GM12891 (cell line): ENCODE data around the gene MS4A4A.
"Not testable (repeated sequence)": the region's sequence is repeated elsewhere in the genome, so short reads cannot be mapped to it uniquely, and the experiment has no call there.

Source experiments
- DNase-seq: peaks from one replicate; pipeline ENCODE4 v3.0.0; 2011; ENCODE audit warnings: low spot score; ENCODE audit not compliant: insufficient read length
- FAIRE-seq: peaks from 2 replicates; lab custom pipeline; 2011; peaks lifted over from hg19 to GRCh38; lab: Jason Lieb, UNC
- PAX5 ChIP-seq: IDR thresholded peaks from 2 replicates; pipeline ENCODE4 v1.6.1; 2011; ENCODE audit warnings: low read length, moderate library complexity, mild to moderate bottlenecking; ENCODE audit not compliant: insufficient read depth, severe bottlenecking
- POLR2A ChIP-seq: IDR thresholded peaks from 2 replicates; pipeline ENCODE4 v1.6.1; 2011; ENCODE audit warnings: low read depth, low read length, control low read depth
- POLR2AphosphoS5 ChIP-seq: IDR thresholded peaks from 2 replicates; pipeline ENCODE4 v1.6.1; 2011; ENCODE audit warnings: low read depth, low read length, control low read depth
- POU2F2 ChIP-seq: IDR thresholded peaks from 2 replicates; pipeline ENCODE4 v1.6.1; 2011; ENCODE audit warnings: low read depth, mild to moderate bottlenecking, control low read depth, low read length, moderate library complexity
- SPI1 ChIP-seq: IDR thresholded peaks from 2 replicates; pipeline ENCODE4 v1.6.1; 2011; ENCODE audit warnings: low read depth, low read length, control low read depth
- TAF1 ChIP-seq: IDR thresholded peaks from 2 replicates; pipeline ENCODE4 v1.6.1; 2011; ENCODE audit warnings: low read depth, low read length, control low read depth

MS4A4A gene

DNA sequence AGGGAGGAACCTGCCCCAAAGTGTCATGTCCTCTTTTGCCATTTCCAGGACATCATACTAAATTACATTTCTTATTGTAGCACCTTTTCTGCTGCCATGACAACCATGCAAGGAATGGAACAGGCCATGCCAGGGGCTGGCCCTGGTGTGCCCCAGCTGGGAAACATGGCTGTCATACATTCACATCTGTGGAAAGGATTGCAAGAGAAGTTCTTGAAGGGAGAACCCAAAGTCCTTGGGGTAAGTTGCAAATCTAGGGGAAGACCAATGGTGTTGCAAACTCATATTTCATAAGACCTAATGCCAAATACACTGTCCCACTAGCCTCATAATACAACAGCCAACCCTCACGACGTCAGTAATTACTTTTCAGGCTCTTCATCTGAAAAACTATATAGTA lies 11.7 kb downstream of the MS4A4A start:
- no peak for FAIRE-seq
- no peak for TF ChIP-seq POLR2A
- no peak for TF ChIP-seq TAF1
- no peak for TF ChIP-seq POU2F2
- TF ChIP-seq PAX5, result no peak
- no peak for TF ChIP-seq SPI1
- TF ChIP-seq POLR2AphosphoS5, result no peak

DNA sequence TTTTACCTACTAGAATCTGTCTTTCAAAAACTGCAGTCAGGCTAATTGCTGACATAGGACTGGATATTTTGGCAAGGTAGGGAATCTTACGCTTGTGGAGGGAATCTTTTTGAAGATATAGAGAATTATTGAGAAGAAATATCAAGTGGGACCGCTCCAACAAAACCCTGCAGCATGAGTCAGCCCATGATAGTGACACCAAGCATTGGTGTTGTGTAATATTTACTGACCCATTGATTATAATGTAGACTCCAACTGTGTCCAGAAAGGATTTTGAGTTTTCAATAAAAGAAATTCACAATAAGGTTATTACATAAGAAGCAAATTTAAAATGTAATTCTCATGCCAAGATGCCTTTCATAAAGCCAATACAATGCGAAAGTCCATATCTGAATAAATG lies 20.7 kb downstream of the MS4A4A start:
- DNase-seq (no peak), FAIRE-seq (no peak)
- no peak for TF ChIP-seq PAX5
- no peak for TF ChIP-seq TAF1
- no peak for TF ChIP-seq POU2F2
- no peak for TF ChIP-seq POLR2AphosphoS5
- no peak for TF ChIP-seq POLR2A
- TF ChIP-seq SPI1, result no peak

More for the DNA sequence above, 11.7 kb downstream of the MS4A4A start:
- no peak for DNase-seq

DNA sequence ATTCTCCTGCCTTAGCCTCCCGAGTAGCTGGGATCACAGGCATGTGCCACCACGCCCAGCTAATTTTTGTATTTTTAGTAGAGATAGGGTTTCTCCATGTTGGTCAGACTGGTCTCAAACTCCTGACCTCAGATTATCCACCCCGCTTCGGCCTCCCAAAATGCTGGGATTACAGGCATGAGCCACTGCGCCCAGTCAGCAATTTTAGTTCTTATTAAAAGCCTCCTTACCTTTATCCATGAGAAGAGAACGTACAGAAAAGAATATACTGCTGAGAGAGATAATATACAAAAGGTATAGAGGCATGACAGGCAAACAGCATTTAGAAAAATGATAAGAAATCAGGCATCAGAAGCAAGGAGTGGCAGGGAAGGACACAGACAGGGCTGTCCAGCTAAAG lies 21.4 kb downstream of the MS4A4A start:
- DNase-seq, FAIRE-seq: not testable (repeated sequence)

DNA sequence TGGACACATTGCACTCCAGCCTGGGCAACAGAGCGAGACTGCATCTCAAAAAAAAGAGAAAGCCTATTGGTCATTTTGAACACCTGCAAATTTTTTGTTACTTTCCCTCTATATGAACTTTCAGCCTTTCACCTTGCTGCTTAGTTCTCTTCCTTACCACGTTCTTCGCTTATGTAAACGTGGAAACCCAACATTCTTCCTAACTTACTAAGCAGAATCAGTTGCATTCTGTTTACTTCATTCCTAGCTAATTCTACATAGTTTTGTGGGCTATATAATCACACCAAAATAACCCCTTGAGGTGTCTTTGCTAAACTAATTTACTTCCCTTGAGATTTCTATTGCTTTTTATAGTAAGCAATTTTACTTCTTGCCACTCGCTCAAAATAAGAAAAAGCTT lies 23.2 kb downstream of the MS4A4A start:
- TF ChIP-seq POLR2A (no peak), SPI1 (no peak), TAF1 (no peak), PAX5 (no peak)
- FAIRE-seq, result no peak
- no peak for DNase-seq

DNA sequence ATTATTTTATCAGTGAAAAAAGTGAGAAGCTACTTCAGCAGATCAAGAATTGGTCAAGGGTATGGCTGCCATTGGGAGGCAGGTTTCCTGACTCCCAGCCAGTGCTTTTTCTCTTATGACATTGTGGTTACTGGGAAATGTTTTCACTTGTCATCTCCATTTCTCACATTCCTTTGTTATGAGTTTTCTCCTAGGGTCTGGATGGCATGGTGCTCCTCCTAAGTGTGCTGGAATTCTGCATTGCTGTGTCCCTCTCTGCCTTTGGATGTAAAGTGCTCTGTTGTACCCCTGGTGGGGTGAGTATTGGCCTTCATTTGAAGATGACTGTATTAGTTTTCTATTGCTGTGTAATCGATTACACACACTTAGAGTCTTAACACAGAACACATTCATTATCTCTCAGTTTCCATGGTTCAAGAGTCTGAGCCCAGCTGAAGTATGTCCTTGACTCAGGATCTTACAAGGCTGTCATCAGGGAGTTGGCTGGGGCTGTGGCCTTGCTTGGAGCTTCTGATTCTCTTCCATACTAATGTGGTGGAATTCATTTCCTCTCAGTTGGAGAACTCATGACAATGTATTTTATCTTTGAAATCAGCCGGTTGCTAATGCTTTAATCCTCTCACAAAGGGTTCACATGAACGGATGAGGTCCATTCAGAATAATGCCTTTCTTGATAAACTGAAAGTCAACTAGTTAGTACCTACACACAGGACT lies 25.6 kb downstream of the MS4A4A start:
- FAIRE-seq (no peak), DNase-seq (no peak)
- TF ChIP-seq POLR2A (no peak), POU2F2 (no peak), TAF1 (no peak), PAX5 (no peak), SPI1 (no peak), POLR2AphosphoS5 (no peak)

DNA sequence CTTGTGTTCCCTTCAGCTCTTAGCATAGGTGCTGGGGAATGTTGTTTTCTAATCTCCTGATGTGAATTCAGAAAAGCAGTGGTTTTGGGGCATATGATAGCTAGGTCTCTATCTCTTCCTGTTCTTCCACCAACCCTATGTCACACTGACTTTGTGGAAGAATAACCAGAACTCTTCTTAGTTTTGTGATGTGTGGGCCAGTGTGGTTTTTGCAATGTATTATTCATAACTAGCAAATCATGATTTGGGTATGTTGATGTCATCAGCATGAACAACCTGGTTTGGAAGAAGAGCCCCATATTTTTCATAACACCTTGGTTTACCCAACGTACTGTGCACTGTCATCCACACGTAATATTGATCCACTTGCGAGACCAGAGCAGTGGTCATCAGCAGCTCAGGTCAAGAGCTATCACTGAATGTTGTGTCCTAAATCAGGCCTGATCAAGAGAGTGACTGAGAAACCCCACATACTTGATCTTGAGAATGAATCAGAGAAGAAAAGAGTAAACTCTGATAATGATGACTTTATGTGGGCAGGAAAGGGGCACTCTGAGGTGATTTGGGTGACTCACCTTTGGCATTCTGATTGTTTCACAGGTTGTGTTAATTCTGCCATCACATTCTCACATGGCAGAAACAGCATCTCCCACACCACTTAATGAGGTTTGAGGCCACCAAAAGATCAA lies 27.2 kb downstream of the MS4A4A start:
- FAIRE-seq (peak; percentile 83), DNase-seq (no peak)
- no peak for TF ChIP-seq POLR2AphosphoS5
- no peak for TF ChIP-seq POU2F2
- TF ChIP-seq POLR2A, result no peak
- no peak for TF ChIP-seq TAF1
- no peak for TF ChIP-seq PAX5
- TF ChIP-seq SPI1, result no peak

DNA sequence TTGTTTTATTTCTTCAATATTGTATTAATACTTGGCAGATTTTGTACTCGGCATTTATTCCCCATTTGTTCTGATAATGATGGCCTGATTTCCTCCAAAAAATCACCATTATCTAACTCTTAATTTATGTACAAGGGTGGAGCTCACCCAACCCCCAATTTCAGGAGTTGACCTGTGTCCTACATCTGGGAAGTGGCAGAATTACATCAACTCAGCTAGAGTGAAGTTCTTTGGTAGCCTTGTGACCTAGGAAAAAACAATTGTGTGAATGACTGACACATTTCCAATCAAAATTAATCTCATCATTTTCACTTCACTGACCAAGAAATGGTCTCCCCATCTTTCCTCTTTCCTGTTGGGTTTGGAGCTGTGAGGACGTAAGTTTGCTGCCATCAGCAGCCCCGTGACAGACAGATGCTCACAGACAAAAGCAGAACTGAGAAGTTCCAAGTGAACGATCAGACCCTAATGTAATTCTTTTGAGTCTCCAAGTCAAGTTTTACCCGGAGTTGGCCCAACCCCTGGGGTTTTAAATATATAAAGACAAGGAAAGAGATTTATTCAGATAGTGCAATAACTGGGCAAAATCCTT lies 30.0 kb downstream of the MS4A4A start:
- FAIRE-seq (peak; percentile 91), DNase-seq (peak; percentile 22)
- TF ChIP-seq TAF1, result no peak
- no peak for TF ChIP-seq POLR2A
- TF ChIP-seq PAX5, result no peak
- peak; percentile 99 for TF ChIP-seq SPI1
- TF ChIP-seq POU2F2, result no peak
- TF ChIP-seq POLR2AphosphoS5, result no peak

DNA sequence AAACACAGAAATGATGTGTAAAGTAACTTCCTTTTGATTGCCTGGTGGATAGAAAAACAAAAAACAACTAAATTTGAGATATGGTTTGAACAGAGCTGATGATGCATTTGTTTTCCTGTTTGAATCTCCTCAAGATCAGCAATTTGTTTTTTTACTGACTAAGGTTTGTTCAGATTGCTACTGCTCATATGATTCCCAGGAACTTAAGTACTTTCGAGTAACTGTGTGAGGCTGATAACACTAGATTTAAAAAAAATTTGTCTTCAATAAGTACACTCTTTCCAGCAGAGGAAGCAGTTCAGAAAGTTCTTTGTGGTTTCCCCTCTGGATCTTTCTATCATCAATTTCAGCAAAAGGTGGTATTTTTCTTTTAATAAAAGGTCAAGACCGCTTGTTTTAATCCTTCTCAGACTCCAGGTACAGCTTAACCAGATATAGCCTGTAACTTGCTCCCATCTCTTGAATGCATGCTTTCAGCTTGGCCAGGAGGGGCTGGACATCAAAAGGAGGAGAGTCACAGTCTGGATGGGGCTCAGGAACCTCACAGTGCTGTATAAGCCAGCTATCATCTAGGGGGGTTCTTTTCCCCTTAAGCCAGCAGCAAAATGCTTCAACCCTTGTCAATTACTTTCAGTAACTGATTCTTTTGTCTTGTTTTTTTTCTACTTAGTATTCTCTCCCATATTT lies 34.3 kb downstream of the MS4A4A start:
- DNase-seq, result no peak
- TF ChIP-seq PAX5 (no peak), SPI1 (no peak), POLR2AphosphoS5 (no peak), POU2F2 (no peak), POLR2A (no peak), TAF1 (no peak)
- FAIRE-seq, result peak; percentile 40

DNA sequence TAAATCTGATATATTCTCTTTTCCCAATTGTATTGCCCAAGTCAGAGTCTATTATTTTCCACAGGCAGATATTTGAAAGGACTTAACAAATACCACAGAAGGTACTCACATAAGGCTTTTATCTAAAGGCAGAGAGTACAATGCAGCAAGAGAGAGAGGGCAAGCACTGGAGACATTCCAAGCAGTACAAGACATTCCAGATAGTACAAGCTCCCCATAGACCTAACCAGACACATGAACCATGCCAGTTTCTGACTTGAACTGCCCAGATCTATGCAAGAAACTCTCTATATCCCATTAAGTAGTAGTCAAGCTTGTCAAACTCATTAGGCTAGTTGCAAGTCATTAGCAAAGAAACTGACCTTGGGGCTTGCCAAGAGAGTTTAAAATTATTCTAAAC lies 35.4 kb downstream of the MS4A4A start:
- TF ChIP-seq POU2F2 (no peak), POLR2AphosphoS5 (no peak), PAX5 (no peak)
- FAIRE-seq (no peak), DNase-seq (no peak)

DNA sequence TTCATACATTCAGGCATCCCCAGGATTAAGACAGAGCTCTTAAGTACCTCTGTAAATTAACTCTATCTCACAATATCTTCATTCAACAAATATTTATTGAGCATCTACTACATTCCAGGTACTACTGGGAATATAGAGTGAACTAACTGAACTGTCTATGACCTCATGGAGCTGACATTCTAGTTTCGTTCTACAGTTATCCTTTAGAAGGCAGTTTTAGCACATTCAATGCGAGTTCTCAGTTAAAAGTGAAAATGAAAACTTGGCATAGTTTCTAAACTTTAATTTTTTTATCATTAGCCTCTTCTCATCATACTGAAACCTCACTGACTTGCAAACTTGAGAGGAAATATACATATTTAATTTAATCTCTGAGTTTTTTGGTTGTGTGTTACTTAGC lies 35.9 kb downstream of the MS4A4A start:
- DNase-seq (no peak), FAIRE-seq (no peak)
- TF ChIP-seq POLR2AphosphoS5 (no peak), PAX5 (no peak), SPI1 (no peak), TAF1 (no peak), POU2F2 (no peak), POLR2A (no peak)
